Measurements from ENCODE around the gene TEX22. TPM values are rescaled to one million over a fixed set of nuclear protein-coding genes. Genes with fewer than 3 reads are reported as not detected.
"Not testable (repeated sequence)": the region's sequence is repeated elsewhere in the genome, so short reads cannot be mapped to it uniquely, and the experiment has no call there.

TEX22 gene, protein sequence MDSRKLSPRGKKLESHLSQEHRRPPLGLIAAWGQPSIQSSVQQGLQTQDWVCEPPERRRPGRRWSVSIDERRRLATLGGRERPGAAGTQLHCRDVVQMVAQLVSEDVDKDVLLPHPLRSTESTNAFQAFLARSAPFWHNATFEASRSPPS
- total RNA-seq: 1 to 10 TPM in 1 of 2 experiments, under 1 TPM in 1; 0.99 to 2.4 TPM

DNA sequence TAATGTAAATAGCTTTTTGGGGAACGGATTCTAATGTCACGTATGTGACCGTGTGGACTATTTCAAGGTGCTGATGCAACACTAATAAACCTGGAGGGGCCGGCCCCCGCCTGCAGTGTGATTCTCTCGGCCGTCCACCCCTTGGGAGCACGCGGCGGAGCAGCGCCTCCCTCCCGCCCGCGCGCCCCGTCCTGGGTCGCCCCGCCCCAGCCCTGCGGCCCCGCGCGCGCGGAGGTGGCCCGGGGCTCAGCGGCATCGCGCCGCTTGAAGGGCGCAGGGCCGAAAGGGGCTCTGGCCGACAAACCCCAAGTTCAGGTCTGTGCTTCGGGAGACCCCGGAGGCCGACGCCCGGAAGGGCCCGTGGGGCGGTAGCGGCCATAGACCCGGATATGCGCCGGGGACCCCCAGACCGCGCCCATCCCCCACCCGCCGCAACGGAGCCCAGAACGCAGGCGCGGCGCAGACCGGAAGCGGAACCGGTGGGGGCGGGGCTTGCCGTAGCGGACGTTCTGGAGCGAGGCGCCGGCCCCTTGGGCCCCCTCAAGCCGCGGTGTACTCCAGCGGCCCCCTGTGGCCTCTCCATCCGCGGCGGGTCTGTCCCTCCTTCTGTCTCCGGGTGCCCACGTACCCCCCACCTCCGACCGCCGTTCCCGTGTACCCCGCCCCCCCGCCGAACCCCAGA lies at the start of gene TEX22:
Gene TEX22 (plus strand): TSS at position 495 of the 682 bp plus-strand sequence. CDS start 803 bp downstream, outside the sequence.
- ChIA-PET POLR2A (interaction anchor here (0.5 kb wide), 1 partner anchor 24 kb away, joined by 4 read pairs; no protein-coding TSS in a partner anchor), CTCF (interaction anchor here (1.0 to 2.7 kb wide), 6 partner anchors 37 to 307 kb away, joined by 3 to 8 read pairs (median 4); no protein-coding TSS in a partner anchor)

DNA sequence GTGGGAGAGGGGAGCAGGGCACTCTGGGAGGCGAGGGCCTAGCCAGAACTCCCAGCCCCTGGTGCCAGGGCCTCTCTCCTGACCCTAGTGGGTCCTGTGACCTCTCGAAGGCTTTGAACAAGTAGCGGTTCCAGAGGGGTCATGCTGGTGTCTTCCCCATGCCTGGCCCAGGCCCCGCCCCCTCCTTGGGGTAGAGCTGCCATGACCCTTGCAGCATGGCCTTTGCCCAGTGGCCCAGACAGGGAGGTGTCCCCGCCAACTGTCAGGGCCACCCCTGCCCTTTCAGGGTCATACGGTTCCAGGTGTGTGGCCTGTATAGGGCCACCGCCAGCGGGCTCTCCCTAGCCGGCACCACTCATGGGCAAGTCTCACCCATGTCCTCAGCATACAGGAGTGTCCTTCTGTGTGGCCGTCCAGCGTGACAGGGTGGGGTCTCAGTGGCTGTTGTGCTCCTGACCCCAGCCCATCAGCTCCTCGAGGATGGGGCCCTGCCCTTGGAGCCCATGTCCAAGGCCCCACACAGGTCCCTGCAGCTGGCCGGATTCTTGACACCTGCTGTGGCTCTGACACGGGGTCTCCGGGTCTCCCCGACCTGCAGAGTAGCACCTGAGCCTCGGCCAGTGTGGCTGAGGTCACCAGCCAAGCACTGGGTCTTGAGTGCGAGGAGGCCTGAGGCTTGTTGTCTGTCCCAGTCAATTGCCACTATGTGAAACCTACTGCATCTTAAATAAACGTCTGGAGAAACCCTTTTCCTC lies 49.2 kb upstream of the TEX22 start:
- ChIA-PET POLR2A (no interaction called here), CTCF (no interaction called here)

DNA sequence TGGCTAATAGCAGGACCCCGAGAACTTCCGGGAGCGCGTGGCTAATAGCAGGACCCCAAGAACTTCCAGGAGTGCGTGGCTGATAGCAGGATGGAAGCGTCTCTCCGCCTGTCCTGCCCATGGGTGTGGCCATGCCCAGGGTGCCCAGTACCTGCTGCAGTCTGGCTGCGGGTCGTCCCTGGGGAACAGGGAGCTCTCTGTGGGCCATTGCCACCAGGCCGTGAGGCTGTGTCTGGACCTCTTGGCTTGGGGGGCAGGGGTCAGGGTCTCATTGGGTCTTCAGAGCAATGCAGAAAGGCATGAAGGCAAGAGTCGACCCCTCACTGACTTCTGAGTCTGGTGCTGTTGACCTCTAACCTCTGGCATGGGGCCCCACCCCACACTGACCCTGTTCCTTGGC lies 48.3 kb upstream of the TEX22 start:
- POLR2A ChIA-PET: no interaction called here

DNA sequence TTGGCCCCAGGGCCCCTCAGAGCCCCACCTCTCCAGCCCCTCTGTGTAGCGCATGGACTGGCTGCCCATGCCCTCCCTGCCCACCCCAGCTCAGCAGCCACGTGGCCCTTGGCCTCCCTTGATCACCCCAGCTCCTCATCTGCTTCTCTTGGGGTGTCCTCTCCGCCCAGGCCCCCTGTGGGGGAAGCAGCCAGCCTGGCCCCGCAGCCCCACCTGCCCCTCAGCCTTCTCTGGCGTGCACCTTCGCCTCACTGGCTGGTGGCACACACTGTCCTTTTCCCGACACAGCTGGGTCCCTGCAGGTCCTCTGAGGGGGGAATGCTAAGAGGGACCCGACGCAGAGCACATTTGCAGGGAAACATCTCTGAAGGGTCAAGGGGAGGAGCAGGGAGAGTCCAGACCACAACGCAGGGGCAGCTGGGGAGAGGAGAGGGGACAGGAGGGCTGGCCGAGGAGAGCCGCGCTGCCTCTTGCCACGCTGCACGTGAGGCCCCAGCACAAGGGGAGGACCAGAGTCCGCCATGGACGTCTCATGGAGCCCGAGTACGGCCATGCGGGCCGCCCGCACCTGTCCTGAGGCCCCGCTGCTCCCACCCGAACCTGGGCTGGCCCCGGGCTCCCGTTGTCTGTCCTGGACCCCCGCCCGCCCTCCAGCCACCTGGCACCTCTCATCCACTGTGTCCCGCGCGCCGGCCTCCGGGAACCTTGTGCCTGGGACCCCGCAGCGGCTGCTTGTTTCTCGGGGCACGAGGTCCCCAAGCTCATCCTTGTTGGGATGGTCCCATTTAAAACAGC lies 47.7 kb upstream of the TEX22 start:
- CTCF ChIA-PET: interaction anchor here (1.3 to 2.1 kb wide), 3 partner anchors 8 to 62 kb away, joined by 3 to 5 read pairs (median 3); no protein-coding TSS in a partner anchor
- POLR2A ChIA-PET: no interaction called here

More for the DNA sequence above, 48.3 kb upstream of the TEX22 start:
- CTCF ChIA-PET: no interaction called here

DNA sequence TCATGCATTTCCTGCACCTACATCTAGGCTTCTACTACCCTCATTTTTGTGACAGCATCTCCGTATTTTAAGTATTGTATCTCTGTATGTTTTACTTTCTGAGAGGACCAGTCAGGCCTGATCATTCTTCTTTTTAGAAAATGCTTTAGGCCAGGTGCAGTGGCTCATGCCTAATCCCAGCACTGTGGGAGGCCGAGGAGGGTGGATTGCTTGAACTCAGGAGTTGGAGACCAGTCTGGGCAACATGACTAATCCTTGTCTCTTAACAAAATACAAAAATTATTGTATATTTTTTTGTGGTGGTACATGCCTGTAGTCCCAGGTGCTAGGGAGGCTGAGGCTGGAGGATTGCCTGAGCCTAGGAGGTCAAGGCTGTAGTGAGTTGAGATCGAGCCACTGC lies 46.9 kb upstream of the TEX22 start:
- ChIA-PET POLR2A (no interaction called here), CTCF (interaction anchor here (0.7 to 2.1 kb wide), 8 partner anchors 9 to 376 kb away, joined by 3 to 12 read pairs (median 4); no protein-coding TSS in a partner anchor)

DNA sequence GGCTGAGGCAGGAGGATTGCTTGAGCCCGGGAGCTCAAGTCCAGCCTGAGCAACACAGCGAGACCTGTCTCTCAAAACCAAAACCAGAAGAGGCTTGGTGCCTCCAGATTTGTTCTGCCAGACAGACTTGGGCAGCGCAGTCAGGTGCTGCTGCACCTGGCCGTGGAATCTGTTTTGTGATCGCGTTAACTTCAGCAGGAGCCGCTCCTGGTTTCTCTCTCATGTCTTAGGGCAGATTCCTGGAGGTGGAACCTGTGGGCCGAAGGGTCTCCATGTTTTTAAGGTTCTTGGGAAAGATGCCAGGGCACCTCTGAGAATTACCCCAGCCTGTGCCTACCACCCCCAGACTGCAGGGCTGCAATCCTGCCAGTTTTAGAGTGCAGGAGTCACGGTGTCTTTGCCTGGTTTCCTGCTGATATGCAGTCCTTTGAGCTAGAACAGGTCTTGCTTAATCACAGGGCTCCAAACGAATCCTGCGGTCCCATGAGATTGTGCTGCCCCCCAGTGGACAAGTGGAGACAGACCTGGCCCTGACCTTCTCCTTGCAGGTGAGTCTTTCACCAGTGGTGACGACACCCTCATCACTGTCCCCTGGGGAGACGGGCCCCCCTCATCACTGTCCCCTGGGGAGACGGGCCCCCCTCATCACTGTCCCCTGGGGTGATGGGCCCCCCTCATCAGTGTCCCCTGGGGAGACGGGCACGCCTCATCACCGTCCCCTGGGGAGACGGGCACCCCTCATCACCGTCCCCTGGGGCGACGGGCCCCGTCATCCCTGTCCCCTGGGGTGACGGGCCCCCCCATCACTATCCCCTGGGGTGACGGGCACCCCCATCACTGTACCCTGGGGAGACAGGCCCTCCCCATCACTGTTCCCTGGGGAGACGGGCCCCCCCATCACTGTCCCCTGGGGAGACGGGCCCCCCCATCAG lies 46.2 kb upstream of the TEX22 start:
- ChIA-PET POLR2A (no interaction called here), CTCF (interaction anchor here (0.6 to 2.1 kb wide), 15 partner anchors 9 to 376 kb away, joined by 3 to 12 read pairs (median 4); no protein-coding TSS in a partner anchor)

DNA sequence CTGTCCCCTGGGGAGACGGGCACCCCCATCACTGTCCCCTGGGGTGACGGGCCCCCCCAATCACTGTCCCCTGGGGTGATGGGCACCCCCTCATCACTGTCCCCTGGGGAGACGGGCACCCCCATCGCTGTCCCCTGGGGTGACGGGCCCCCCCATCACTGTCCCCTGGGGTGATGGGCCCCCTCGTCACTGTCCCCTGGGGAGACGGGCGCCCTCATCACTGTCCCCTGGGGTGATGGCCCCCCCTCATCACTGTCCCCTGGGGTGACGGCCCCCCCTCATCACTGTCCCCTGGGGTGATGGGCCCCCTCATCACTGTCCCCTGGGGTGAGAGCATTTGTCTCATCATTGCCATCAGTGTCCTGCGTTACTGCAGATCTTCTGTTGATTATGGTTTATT lies 45.2 kb upstream of the TEX22 start:
- CTCF ChIA-PET: no interaction called here
- POLR2A ChIA-PET: no interaction called here

DNA sequence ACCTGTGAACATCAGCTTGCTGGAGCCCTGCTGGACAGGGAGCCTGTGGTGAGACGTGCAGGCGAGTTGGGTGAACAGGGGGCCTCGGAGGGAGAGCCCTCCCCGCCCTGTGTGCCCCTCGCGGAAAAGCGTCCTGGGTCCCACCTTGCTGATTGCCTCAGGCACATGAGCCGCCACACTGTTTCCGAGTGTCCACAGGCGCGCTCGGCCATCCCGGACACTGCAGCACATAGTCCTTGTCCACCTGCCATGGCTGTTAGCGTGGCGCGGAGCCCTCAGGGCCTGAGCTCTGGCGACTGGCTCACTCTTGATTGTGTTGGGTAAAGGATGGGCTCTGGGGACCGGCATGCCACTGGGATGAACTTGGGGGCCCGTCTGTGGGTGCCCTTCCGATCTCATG lies 43.8 kb upstream of the TEX22 start:
- ChIA-PET CTCF (interaction anchor here (1.0 kb wide), 1 partner anchor 264 kb away, joined by 3 read pairs; no protein-coding TSS in a partner anchor), POLR2A (no interaction called here)

DNA sequence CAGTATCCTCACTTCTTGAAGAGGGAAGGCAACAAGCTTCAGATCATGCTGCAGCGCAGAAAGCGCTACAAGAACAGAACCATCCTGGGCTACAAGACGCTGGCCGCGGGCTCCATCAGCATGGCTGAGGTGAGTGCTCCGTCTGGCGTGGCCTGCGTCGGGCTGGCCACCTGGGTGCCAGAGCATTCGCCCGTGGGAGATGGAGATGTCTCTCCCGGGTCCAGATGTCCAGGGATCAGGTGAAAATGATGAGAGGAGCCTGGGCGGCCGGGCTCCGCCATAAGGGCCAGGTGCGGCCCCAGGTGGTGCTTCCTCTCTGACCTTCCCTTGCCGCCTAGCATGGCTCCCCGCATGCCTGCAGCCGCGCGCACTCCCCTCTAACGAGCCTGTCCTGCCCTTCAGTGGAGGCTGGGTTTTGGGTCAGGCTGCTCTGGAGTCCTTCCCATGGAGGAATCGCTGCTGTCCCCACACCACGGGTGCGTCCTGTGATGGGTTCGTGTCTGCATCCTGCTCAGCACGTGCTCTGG lies 43.2 kb upstream of the TEX22 start:
- POLR2A ChIA-PET: no interaction called here
- CTCF ChIA-PET: no interaction called here

DNA sequence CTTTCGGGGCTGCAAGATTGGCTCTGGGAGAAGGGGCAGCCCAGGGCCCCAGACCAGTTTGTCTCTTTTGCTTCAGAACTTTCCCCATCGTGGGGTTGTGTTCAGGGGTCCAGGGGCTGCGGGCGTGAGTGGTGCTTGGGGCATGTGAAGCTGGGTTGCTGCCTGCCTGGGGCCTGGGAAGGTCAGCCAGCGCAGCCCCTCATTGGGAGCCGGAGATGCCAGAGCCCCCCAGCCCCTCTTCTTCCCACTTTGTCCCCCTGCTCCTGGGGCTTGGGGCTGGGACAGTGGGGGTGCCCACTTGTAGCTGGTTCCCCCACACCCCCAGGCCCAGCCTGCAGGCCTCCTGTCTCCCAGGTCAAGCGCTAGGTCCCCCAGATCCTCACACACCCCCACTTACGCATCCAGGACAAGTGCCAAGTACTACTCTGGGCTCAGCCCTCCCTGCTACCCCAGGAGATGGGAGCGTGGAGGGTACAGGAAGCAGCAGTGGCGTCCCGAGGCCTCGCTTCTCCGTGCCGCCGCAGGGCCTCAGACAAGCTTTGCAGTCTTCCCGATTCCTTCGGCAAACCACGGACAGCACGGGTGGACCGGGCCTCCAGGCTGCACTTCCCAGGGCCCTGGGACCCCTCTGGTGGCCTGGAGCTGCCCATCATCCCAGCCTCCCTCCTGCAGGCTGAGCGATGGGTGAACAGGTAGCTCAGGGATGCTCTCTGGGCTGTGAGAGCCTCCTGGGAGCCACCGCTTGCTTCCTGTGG lies 42.3 kb upstream of the TEX22 start:
- CTCF ChIA-PET: no interaction called here
- POLR2A ChIA-PET: no interaction called here

DNA sequence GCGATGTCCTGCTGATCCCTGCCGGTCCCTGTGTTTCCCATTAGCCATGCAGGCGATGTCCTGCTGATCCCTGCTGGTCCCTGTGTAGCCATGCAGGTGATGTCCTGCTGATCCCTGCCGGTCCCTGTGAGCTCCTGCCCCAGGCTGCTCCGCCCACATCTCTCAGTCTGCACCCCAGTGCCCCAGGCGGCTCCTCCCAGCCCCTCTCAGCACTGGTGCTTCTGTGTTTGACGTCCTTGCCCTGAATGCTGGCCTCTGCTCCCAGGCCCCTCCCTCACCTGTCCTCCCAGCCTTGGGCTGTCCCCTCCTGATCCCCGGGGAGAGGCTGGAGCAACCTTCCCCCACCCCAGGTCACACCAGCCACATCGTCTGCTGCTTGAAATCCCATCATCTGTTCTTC lies 41.4 kb upstream of the TEX22 start:
- ChIA-PET CTCF (no interaction called here), POLR2A (no interaction called here)

DNA sequence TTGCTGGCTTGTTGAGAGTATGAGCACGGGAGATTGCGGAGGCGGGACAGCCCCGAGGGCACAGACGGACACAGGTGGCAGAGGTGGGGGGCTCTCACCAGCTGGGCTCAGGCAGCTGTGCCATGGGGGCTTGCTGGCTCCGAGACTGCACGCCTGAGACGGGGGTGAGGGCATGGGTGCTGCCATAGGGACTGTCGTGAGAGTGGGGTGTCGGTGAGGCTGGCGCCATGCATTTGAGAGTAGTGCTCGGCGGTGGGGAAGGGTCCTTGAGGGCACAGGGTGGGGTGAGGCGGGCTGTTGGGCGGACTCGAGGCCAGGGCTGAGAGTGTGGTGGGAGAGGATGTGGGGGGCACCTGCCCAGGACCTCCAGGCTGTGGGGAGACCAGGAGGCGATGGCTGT lies 40.7 kb upstream of the TEX22 start:
- CTCF ChIA-PET: no interaction called here
- POLR2A ChIA-PET: no interaction called here

DNA sequence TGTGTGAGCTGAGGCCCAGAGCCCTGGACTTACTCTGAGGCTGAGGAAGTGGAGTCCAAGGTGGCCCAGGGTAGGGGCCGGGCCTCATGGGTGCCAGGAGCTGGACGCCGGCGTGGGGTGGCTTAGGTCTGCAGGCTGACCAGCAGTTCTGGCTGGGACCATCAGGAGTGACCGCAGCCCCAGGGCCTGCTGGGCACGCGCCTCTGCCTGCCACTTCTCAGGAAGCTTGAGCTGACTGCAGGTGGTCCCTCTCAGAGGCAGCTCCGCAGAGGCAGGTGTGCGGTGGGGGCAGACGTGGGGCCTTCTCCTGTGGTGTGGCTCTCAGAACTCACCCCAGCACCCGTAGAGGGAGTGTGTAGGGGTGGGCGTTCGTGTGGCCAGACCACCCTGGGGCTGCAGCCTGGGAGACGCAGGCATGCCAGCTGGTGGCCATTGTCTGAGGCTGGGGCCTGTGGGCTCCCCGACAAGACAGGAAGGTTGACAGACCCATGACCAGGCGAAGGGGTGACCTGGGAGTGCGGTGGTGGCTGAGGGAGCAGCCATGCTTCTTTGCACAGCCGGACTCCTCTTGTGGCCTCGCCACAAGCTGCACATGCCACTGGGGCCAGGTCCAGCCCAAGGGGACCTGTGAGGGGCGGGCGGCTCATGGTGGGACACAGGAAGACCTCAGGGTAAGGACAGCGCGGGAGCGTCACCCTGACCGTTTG lies 40.0 kb upstream of the TEX22 start:
- ChIA-PET CTCF (no interaction called here), POLR2A (no interaction called here)

DNA sequence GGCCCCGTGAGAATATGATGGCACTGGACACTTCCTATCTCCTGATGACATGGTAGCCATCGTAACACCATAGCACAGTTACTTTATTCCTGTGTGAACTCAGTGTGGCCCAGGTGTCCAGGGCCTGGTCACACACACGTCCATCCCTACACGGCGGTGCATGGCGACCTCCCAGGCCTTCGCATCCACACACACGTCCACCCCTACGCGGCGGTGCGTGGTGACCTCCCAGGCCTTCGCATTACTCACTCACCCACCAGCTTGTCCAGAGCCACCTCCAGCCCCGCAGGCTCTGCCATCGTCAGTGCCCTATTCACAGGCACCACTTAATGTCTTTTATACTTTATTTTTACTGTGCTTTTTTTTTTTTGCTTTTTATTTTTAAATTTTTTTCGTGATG lies 39.4 kb upstream of the TEX22 start:
- ChIA-PET POLR2A (no interaction called here), CTCF (no interaction called here)

DNA sequence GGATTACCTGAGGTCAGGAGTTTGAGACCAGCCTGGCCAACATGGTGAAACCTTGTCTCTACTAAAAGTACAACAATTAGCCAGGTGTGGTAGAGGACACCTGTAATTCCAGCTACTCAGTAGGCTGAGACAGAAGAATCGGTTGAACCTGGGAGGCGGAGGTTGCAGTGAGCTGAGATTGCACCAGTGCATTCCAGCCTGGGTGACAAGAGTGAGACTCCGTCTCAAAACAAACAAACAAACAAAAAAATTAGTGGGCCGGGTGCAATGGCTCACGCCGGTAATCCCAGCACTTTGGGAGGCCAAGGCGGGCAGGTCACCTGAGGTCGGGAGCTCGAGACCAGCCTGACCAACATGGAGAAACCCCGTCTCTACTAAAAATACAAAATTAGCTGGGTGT lies 36.9 kb upstream of the TEX22 start:
- POLR2A ChIA-PET: not testable (repeated sequence)
- CTCF ChIA-PET: interaction anchor here (0.6 to 1.5 kb wide), 3 partner anchors 9 to 179 kb away, joined by 3 to 5 read pairs (median 3); partner anchors contain the start of gene TEX22

DNA sequence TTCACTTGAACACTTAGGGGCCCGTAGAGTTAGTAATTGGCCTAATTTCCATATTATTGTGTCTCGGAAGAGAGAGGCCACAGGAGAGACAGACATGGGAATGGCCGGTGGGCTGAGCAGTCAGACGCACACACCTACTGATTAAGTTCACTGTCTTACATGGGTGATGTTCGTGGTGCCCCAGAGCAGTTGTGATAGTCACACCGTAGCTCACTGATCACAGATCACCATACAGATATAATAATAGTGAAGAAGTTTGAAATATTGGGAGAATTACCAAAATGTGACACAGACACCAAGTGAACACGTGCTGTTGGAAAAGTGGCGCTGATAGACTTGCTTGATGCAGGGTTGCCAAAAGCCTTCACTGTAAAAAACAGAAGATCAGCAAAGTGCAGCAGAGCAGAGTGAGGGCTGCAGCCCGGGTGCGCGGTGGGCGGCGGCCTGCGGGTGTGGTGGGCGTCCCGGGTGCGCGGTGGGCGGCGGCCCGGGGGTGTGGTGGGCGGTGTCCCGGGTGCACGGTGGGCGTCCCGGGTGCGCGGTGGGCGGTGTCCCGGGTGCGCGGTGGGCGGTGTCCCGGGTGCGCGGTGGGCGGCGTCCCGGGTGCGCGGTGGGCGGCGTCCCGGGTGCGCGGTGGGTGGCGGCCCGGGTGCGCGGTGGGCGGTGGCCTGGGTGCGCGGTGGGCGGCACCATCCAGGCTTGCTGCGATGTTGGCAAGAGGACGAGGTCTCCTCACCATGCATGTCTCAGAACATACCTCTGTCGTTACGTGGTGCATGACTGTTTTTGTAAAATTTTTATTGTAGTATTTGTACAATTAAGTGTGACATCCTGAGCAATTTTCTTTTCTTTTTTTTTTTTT lies 34.3 kb upstream of the TEX22 start:
- POLR2A ChIA-PET: no interaction called here

More for the DNA sequence above, 34.3 kb upstream of the TEX22 start:
- CTCF ChIA-PET: interaction anchor here (0.7 kb wide), 3 partner anchors 12 to 302 kb away, joined by 3 to 5 read pairs (median 5); no protein-coding TSS in a partner anchor

All from activated CD8-positive, alpha-beta memory T cell treated with anti-CD3 and anti-CD28 coated beads for 36 hours (primary cell).